Astrocyte of the cerebellum (primary cell): Measurements from ENCODE around the gene AKT3.
"Not testable (repeated sequence)": the region's sequence is repeated elsewhere in the genome, so short reads cannot be mapped to it uniquely, and the experiment has no call there.

Experiments used
- DNase-seq: peaks from one replicate; pipeline ENCODE4 v3.0.0-alpha.2; 2011; ENCODE audit warnings: low read depth
- H3K4me3 ChIP-seq: 2 replicates; pipeline ENCODE4 v1.5.1; 2011; ENCODE audit warnings: mild to moderate bottlenecking, low read depth, low read length, moderate library complexity
- in situ Hi-C: cut with HindIII; loops from 2 replicates; pipeline ENCODE4 v1.10.0; 2017; ENCODE audit warnings: low sequenced_read_pairs
- TF ChIP-seq, protein P1 (sequence below): IDR thresholded peaks from 2 replicates; pipeline ENCODE4 v1.5.1; 2012; ENCODE audit warnings: low read length, low read depth, moderate library complexity, mild to moderate bottlenecking; ENCODE audit errors: missing control alignments

AKT3 gene

DNA sequence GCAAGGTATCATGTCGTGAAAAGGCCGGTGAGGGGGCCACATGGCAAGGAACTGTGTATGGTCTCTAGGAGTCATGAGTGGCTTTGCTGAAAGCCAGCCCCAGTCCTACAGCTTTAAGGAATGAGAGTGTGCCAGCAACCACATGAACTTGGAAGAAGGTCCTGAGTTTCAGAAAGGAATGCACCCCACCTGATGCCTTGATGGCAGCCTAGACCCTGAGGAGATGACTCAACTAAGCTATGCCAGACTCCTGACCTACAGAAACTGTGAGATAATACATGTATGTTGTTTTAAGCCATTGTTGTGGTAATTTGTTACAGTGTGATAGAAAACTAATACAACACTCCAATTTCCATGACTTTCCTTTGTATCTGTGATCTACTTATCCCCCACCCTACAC is 33.5 kb upstream of the AKT3 start:
- DNase-seq = peak; percentile 96
- in situ Hi-C loops = no loop called here
- H3K4me3 ChIP-seq = no peak overlapping the region
- TF ChIP-seq, protein P1, sequence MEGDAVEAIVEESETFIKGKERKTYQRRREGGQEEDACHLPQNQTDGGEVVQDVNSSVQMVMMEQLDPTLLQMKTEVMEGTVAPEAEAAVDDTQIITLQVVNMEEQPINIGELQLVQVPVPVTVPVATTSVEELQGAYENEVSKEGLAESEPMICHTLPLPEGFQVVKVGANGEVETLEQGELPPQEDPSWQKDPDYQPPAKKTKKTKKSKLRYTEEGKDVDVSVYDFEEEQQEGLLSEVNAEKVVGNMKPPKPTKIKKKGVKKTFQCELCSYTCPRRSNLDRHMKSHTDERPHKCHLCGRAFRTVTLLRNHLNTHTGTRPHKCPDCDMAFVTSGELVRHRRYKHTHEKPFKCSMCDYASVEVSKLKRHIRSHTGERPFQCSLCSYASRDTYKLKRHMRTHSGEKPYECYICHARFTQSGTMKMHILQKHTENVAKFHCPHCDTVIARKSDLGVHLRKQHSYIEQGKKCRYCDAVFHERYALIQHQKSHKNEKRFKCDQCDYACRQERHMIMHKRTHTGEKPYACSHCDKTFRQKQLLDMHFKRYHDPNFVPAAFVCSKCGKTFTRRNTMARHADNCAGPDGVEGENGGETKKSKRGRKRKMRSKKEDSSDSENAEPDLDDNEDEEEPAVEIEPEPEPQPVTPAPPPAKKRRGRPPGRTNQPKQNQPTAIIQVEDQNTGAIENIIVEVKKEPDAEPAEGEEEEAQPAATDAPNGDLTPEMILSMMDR = no peak

DNA sequence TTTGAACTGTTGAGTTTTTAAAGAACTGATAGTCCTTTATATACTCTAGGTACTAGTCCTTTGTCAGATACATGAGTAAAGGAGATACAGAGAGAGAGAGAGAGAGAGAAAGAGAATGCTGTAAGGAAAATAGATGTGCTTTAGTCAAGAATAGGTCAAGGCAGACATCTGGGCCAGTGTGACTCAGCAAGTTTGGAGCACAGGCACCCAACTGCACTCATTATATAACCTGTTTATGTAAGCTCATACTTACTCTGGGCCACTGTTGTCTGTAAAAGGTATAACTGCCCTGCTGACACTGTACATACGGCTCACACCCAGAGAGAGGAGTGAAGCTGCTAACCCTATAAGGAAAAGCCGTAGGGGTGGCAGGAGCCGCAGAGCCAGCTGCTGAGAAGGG is 32.2 kb upstream of the AKT3 start:
- TF ChIP-seq, protein P1 = no peak
- in situ Hi-C loops = no loop called here
- H3K4me3 ChIP-seq = no peak overlapping the region
- no peak for DNase-seq

DNA sequence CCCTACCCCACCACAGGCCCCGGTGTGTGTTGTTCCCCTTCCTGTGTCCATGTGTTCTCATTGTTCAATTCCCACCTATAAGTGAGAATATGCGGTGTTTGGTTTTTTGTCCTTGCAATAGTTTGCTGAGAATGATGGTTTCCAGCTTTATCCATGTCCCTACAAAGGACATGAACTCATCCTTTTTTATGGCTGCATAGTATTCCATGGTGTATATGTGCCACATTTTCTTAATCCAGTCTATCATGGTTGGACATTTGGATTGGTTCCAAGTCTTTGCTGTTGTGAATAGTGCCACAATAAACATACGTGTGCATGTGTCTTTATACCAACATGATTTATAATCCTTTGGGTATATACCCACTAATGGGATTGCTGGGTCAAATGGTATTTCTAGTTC is 27.0 kb upstream of the AKT3 start:
- H3K4me3 ChIP-seq, in situ Hi-C loops, DNase-seq: not testable (repeated sequence)

DNA sequence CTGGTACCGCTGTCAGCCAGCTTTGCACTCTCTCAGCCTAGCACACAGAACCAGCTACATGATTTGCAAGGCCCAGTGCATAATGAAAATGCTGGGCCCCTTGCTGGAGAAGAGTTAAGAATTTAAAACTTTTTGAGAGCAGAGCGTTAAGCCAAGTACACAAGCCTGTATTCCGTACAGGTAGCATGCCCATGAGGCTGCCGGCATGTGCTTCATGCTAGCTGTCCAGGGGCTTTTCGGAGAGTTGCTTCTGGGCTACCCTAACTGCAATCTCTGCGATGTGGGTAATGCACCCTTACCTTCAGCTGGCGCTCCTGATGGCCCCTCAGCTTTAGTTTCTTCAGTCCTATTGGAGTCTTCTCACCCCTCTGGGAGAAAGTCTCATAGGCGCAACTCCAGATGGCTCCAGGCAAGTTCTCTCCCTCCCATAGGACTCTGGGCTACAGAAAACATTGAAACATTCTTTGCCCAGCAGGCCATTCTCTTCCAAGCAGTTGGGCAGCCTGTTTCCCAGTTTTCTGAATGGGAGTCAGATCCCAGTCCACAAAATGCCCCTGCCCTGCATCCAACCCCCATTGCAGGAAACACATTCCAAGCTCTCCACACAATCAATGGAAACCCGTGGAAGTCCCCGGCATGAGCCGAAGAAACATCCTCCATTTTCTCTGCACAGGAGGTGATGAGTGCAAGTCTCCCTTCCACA is 5.7 kb upstream of the AKT3 start:
- TF ChIP-seq, protein P1 = no peak
- no peak for DNase-seq
- no peak overlapping the region for H3K4me3 ChIP-seq
- in situ Hi-C loops = no loop called here

DNA sequence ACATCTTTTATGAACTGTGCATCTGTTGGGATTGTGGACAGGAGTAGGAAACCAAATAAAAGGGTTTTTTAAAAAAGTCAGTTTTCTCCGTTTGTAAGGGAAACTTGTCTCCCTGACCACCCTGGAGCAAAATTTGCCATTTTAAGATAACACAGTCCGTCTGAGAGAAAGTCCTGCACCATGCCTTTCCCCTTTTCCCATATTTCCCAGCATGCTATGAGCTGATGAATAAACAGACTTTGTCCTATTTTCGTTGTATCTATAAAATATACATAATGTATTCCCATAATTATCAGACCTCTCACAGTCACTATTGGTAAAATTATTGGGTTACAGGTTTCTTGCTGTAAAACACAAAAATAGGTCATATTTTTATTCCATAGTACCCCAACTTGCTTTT is 1.7 kb upstream of the AKT3 start:
- TF ChIP-seq, protein P1 = no peak
- H3K4me3 ChIP-seq = no peak overlapping the region
- DNase-seq = no peak
- in situ Hi-C loops = no loop called here

DNA sequence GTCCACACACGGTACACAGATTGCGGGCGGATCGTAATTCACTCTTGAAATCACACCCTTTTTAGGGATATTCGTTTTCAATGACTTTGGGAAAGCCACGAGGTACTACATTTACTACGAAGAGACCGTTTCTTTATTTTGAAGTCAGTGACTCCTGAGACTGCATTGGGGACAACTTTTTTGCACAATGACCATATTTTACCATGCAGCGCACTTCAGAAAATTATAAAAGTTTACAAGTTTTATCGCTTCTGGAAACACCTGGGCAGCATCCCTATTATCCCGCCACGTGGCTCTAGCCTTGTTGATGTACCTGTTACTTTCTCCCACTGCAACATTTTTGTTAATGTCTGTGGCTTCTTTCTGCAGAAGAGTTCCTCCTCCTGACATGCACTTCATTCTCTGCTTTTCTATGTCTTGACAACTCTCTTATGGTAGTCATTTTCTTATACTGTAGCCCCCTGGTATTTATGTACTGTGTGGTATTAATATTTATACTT is 1.3 kb upstream of the AKT3 start:
- in situ Hi-C loops = no loop called here
- H3K4me3 ChIP-seq = peak overlapping the region; percentile 62
- DNase-seq = no peak
- TF ChIP-seq, protein P1 = no peak

DNA sequence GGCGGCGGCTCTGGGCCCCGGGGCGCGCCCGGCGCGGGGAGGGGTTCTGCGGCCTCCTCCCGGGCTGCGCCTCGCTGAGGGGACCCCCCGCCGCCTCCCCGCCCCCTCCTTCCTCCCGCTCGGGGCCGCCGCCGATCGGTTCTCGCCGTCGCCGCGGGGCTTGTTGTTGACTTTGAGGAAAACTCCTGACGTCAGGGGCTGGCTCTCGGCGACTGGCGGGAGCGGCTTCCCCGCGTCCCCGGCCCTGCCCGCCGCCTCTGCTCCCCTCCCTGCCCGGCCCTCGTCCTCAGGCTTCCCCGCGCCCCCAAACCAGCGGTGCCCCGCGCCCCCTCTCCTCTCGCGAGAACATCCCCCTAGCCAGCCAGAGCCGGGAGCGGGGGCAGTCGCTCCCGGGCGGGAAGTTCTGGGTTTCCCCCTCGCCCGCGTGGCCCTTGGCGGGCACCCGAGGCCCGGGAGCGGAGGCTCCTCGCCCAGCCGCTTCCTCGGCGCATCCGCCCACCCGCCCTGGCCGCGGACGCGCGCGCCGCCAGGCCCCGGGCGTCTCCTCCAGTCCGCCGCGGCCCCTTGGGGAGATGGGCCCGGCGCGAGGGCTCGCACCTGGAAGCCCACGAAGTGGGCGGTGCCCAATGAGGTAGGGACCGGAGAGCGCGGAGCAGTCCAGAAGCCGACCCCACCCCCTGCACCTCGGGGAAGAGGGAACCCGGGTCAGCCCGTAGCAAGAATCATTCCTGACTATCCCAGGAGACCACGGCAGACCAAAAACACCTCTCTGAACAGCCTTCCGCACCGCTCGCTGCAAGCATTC is 611 bp upstream of the AKT3 start:
- in situ Hi-C loops = no loop called here
- TF ChIP-seq, protein P1 = no peak
- H3K4me3 ChIP-seq = peak overlapping the region; percentile 62
- peak; percentile 52 for DNase-seq
